Hepatocyte (in vitro differentiated cells): ENCODE data around the gene TWIST2. TPM values are rescaled to one million over a fixed set of nuclear protein-coding genes. Genes with fewer than 3 reads are reported as not detected.

ENCODE experiments used
- DNase-seq: peaks from one replicate; pipeline ENCODE4 v3.0.0-alpha.2; 2016; ENCODE audit warnings: low spot score
- H2AFZ ChIP-seq: fragments of 200-600 bp; sonication (generic); 2 replicates; pipeline ENCODE4 v1.6.0; 2016; ENCODE audit warnings: antibody characterized with exemption, mild to moderate bottlenecking
- H3K27ac ChIP-seq: fragments of 200-600 bp; sonication (generic); 2 replicates; pipeline ENCODE4 v1.5.1; 2016; ENCODE audit warnings: mild to moderate bottlenecking
- H3K27me3 ChIP-seq: fragments of 200-600 bp; sonication (generic); 2 replicates; pipeline ENCODE4 v1.6.1; 2016
- H3K36me3 ChIP-seq: fragments of 200-600 bp; sonication (generic); replicated peaks from 2 replicates; pipeline ENCODE4 v1.5.1; 2016; ENCODE audit warnings: low read depth; ENCODE audit not compliant: insufficient read depth
- H3K4me1 ChIP-seq: fragments of 200-600 bp; sonication (generic); 2 replicates; pipeline ENCODE4 v1.5.1; 2016; ENCODE audit warnings: mild to moderate bottlenecking, moderate library complexity; ENCODE audit not compliant: insufficient read depth
- H3K4me2 ChIP-seq: fragments of 200-600 bp; sonication (generic); 2 replicates; pipeline ENCODE4 v1.6.0; 2016
- H3K4me3 ChIP-seq: fragments of 200-600 bp; sonication (generic); 2 replicates; pipeline ENCODE4 v1.5.1; 2016; ENCODE audit warnings: mild to moderate bottlenecking
- H3K79me2 ChIP-seq: fragments of 200-600 bp; sonication (generic); 2 replicates; pipeline ENCODE4 v1.6.0; 2017; ENCODE audit warnings: mild to moderate bottlenecking
- H3K9me2 ChIP-seq: fragments of 200-600 bp; sonication (generic); replicated peaks from 2 replicates; pipeline ENCODE4 v1.6.0; 2017; ENCODE audit warnings: mild to moderate bottlenecking; ENCODE audit not compliant: insufficient read depth
- H3K9me3 ChIP-seq: fragments of 200-600 bp; sonication (generic); 2 replicates; pipeline ENCODE4 v1.5.1; 2016; ENCODE audit warnings: low read depth, mild to moderate bottlenecking
- H4K20me1 ChIP-seq: fragments of 200-600 bp; sonication (generic); 2 replicates; pipeline ENCODE4 v1.6.0; 2016; ENCODE audit warnings: mild to moderate bottlenecking; ENCODE audit not compliant: insufficient read depth, poor library complexity, severe bottlenecking
- CTCF ChIP-seq: fragments of 200-600 bp; sonication (generic); IDR thresholded peaks from 2 replicates; pipeline ENCODE4 v1.5.1; 2016; ENCODE audit warnings: antibody characterized with exemption, mild to moderate bottlenecking; ENCODE audit not compliant: poor library complexity
- EZH2 ChIP-seq: fragments of 200-600 bp; sonication (generic); IDR thresholded peaks from 2 replicates; pipeline ENCODE4 v1.6.1; 2016; ENCODE audit warnings: antibody characterized with exemption, mild to moderate bottlenecking, borderline replicate concordance
- EZH2phosphoT487 ChIP-seq: fragments of 200-600 bp; sonication (generic); IDR thresholded peaks from one replicate; pipeline ENCODE4 v1.6.1; 2018; ENCODE audit warnings: antibody characterized with exemption, mild to moderate bottlenecking, low read depth, moderate library complexity; ENCODE audit not compliant: unreplicated experiment, severe bottlenecking
- WGBS: methylation state at CpG from one replicate; pipeline ENCODE4 v1.1.6; 2016; ENCODE audit warnings: low lambda C conversion rate; ENCODE audit errors: missing lambda C conversion rate; 5-methylcytosine and 5-hydroxymethylcytosine counted together
- polyA plus RNA-seq: library from polyadenylated mRNA; unstranded; fragments of >200 nt; fragmentation: Nextera tagmentation; extraction: Ambion mirVana; gene quantifications from 2 replicates; pipeline ENCODE4 v1.2.1, GENCODE V29; 2016
- total RNA-seq: library from RNA; depleted of rRNA; stranded (reverse); fragments of >200 nt; gene quantifications from 2 replicates; pipeline ENCODE4 v1.2.3, GENCODE V29; 2014

The TWIST2 gene
- total and polyA plus RNA-seq, 2 experiments from 2014 or later, result 13.5 to 19.7 TPM

GRCh38 chr2:238834982-238835381 lies 12.9 kb upstream of the TWIST2 start:
- peaks cover 30% of the 10 kb centered on the region for H3K27me3 ChIP-seq
- WGBS, result 81% methylated on average over 3 of the region's 3 CpGs

GRCh38 chr2:238835726-238836301 lies 12.1 kb upstream of the TWIST2 start:
- no peak for DNase-seq
- no peak for TF ChIP-seq EZH2
- no peak for TF ChIP-seq CTCF
- H3K27me3 ChIP-seq, result peaks cover 22% of the 10 kb centered on the region

More at GRCh38 chr2:238834982-238835381, 12.9 kb upstream of the TWIST2 start:
- Histone ChIP-seq H3K9me3 (no peaks in the 10 kb centered on the region), H3K79me2 (no peaks in the 10 kb centered on the region), H3K36me3 (no peaks in the 10 kb centered on the region), H3K9me2 (no peaks in the 10 kb centered on the region), H4K20me1 (no peaks in the 10 kb centered on the region), H3K4me1 (no peaks in the 10 kb centered on the region), H2AFZ (no peak overlapping the region), H3K4me3 (no peak overlapping the region), H3K4me2 (no peak overlapping the region), H3K27ac (no peak overlapping the region)
- TF ChIP-seq EZH2, result no peak
- TF ChIP-seq EZH2phosphoT487, result no peak
- TF ChIP-seq CTCF, result no peak
- no peak for DNase-seq

DNA sequence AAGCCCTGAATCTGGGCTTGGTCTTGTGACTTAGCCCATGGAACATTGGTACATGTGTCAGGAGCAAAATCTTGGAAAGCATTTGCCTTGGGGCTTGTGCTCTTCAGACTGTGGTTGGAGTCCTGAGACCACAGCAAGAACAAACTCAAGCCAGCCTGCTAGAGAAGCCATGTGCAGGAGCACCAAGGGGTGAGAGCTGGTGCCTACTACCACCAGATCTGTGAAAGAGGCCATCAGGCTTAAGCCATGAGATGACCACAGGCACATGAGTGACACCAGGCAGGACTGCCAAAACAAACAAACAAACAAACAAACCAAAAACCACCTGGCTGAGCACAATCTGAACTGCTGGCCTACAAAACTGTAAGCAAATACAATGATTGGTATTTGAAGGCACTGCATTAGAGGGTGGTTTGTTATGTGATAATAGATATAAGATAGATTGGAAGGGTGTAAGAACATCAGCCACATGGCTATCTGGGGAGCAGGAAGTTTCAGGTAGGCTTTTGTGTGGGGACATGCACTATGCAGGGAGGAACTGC lies 9.0 kb upstream of the TWIST2 start:
- no peaks in the 10 kb centered on the region for H3K36me3 ChIP-seq
- DNase-seq, result no peak
- no peak for TF ChIP-seq CTCF
- TF ChIP-seq EZH2phosphoT487, result no peak
- no peak for TF ChIP-seq EZH2
- H3K9me3 ChIP-seq, result no peaks in the 10 kb centered on the region
- no peak overlapping the region for H3K27ac ChIP-seq
- no peak overlapping the region for H3K4me3 ChIP-seq
- no peak overlapping the region for H2AFZ ChIP-seq
- peaks cover 12% of the 10 kb centered on the region for H3K27me3 ChIP-seq
- H4K20me1 ChIP-seq, result no peaks in the 10 kb centered on the region
- H3K9me2 ChIP-seq, result no peaks in the 10 kb centered on the region
- H3K79me2 ChIP-seq, result no peaks in the 10 kb centered on the region
- H3K4me2 ChIP-seq, result no peak overlapping the region
- H3K4me1 ChIP-seq, result peaks cover 3% of the 10 kb centered on the region

More at GRCh38 chr2:238835726-238836301, 12.1 kb upstream of the TWIST2 start:
- no peaks in the 10 kb centered on the region for H3K36me3 ChIP-seq
- no peak overlapping the region for H3K4me3 ChIP-seq
- no peaks in the 10 kb centered on the region for H3K9me2 ChIP-seq
- H3K4me2 ChIP-seq, result no peak overlapping the region
- H3K79me2 ChIP-seq, result no peaks in the 10 kb centered on the region
- H3K27ac ChIP-seq, result no peak overlapping the region
- H4K20me1 ChIP-seq, result no peaks in the 10 kb centered on the region
- no peak overlapping the region for H2AFZ ChIP-seq
- no peaks in the 10 kb centered on the region for H3K9me3 ChIP-seq
- H3K4me1 ChIP-seq, result no peaks in the 10 kb centered on the region
- WGBS, result 65% methylated on average over 6 of the region's 7 CpGs
